Suprapubic skin (tissue), 4 donors: Measurements from ENCODE around the gene EIF2B2. TPM values are rescaled to one million over a fixed set of nuclear protein-coding genes. Genes with fewer than 3 reads are reported as not detected.

Source experiments
- DNase-seq, 2 donors: peaks; one replicate each; pipeline ENCODE4 v3.0.0-alpha.2; 2019; ENCODE audit warnings: low spot score in 2 of 2
- H3K27ac ChIP-seq: fragments of 200-600 bp; sonication (generic); one replicate; pipeline ENCODE4 v1.5.1; 2019
- H3K27me3 ChIP-seq: fragments of 200-600 bp; sonication (generic); one replicate; pipeline ENCODE4 v1.5.1; 2019
- H3K36me3 ChIP-seq: fragments of 200-600 bp; sonication (generic); one replicate; pipeline ENCODE4 v1.5.1; 2019
- H3K4me1 ChIP-seq: fragments of 200-600 bp; sonication (generic); one replicate; pipeline ENCODE4 v1.5.1; 2019
- H3K4me3 ChIP-seq: fragments of 200-600 bp; sonication (generic); one replicate; pipeline ENCODE4 v1.5.1; 2019; ENCODE audit warnings: mild to moderate bottlenecking
- H3K9me3 ChIP-seq: fragments of 200-600 bp; sonication (generic); one replicate; pipeline ENCODE4 v1.5.1; 2019
- CTCF ChIP-seq, 2 donors: fragments of 200-600 bp in 1 of 2; fragments of 450-650 bp in 1 of 2; sonication (generic) in 1 of 2; IDR thresholded peaks; one replicate each; pipeline ENCODE4 v1.5.1; 2016 to 2019; ENCODE audit warnings: antibody characterized with exemption in 2 of 2, mild to moderate bottlenecking in 1 of 2, moderate library complexity in 1 of 2
- EP300 ChIP-seq: sonication (generic); formaldehyde crosslinking; IDR thresholded peaks from one replicate; pipeline ENCODE4 v1.6.1; 2017; ENCODE audit warnings: antibody characterized with exemption
- POLR2A ChIP-seq, 2 donors: fragments of 450-650 bp; IDR thresholded peaks; one replicate each; pipeline ENCODE4 v1.6.1; 2017; ENCODE audit warnings: antibody characterized with exemption in 2 of 2, mild to moderate bottlenecking in 2 of 2, moderate library complexity in 2 of 2
- POLR2AphosphoS5 ChIP-seq, 3 donors: sonication (generic); formaldehyde crosslinking; IDR thresholded peaks; one replicate each; pipeline ENCODE4 v1.6.1; 2017; ENCODE audit warnings: antibody characterized with exemption in 3 of 3
- WGBS: methylation state at CpG from one replicate; pipeline ENCODE4 v1.1.5; 2018; 5-methylcytosine and 5-hydroxymethylcytosine counted together
- total RNA-seq, 4 donors: library from RNA; depleted of rRNA; stranded (reverse); fragments of >200 nt; gene quantifications; one replicate each; pipeline ENCODE4 v1.1.0, GENCODE V29; 2016

Gene EIF2B2
- total RNA-seq, 4 donors from 2014 or later: 28.9 to 46.2 (median 33.8) TPM

DNA sequence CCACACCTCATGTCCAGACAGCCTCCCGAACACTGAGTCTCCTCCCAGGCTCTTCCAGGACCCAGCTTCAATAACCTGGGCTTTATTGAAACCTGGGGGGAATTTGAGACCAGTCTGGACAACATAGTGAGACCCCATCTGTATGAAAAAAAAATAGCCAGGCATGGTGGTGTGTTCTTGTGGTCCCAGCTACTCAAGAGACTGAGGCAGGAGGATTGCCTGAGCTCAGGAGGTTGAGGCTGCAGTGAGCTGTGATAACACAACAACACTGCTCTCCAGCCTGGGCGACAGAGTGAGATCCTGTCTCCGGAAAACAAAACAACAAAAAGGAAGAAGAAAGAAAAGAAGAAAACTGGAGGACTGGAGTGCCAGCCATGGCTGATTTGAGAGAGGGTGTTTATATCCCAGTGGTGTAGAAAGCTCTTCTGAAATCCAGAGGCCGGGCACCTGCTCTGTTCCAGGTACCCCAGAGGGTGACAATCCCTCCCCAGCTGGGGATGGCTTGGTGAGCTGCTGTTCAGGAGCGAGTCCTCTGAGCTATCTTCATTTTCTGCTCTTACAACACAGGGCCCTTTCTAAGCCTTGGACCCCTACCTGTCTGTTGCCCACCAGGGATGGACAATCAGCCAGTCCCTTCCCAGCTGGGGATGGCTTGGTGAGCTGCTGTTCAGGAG, 41.3 kb upstream of the EIF2B2 start:
- WGBS: 69% methylated on average over 4 of the region's 5 CpGs
- Histone ChIP-seq H3K4me1 (peaks cover 23% of the 10 kb centered on the region), H3K27me3 (no peaks in the 10 kb centered on the region), H3K36me3 (no peaks in the 10 kb centered on the region), H3K27ac (no peak overlapping the region), H3K4me3 (no peak overlapping the region), H3K9me3 (no peaks in the 10 kb centered on the region)
- TF ChIP-seq EP300 (no peak), POLR2A (IDR thresholded peaks at IDR 0.05) (no peak), POLR2AphosphoS5 (IDR thresholded peaks at IDR 0.05) (no peak), CTCF (IDR thresholded peaks at IDR 0.05) (no peak)
- DNase-seq: no peak

- peaks cover 23% of the 10 kb centered on the region for H3K4me1 ChIP-seq
- no peak for DNase-seq
- no peaks in the 10 kb centered on the region for H3K36me3 ChIP-seq
- no peaks in the 10 kb centered on the region for H3K9me3 ChIP-seq
- H3K4me3 ChIP-seq: no peak overlapping the region
- no peak overlapping the region for H3K27ac ChIP-seq
- 87% methylated on average over 10 of the region's 11 CpGs for WGBS
- no peak for TF ChIP-seq EP300
- no peak for TF ChIP-seq CTCF (IDR thresholded peaks at IDR 0.05)
- TF ChIP-seq POLR2AphosphoS5 (IDR thresholded peaks at IDR 0.05): no peak
- TF ChIP-seq POLR2A (IDR thresholded peaks at IDR 0.05): no peak
- H3K27me3 ChIP-seq: no peaks in the 10 kb centered on the region
Observed at GRCh38 chr14:74962046-74962445, 40.7 kb upstream of the EIF2B2 start.

DNA sequence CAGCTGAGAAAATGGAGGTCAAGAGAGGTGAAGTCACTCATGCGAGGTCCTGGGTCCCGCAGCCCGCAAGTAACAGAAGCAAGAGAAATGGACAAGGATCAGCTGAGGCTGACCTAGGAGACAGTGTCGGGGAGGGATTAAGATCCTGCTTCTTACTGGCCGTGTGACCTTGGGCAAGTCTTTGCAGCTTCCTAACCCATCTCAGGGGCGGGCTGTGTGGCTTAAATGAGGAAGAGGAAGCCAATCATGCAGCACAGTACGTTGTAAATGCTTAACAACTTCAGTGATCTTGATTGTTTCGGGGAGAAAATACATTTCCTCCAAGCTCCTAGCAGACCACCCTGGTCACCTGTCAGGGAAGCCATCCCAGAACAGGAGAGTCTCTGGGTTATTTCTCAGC, 40.2 kb upstream of the EIF2B2 start:
- no peak for DNase-seq
- WGBS: 84% methylated on average over 8 of the region's 8 CpGs
- H3K4me1 ChIP-seq: peaks cover 23% of the 10 kb centered on the region
- H3K27me3 ChIP-seq: no peaks in the 10 kb centered on the region
- H3K27ac ChIP-seq: no peak overlapping the region
- H3K4me3 ChIP-seq: no peak overlapping the region
- H3K9me3 ChIP-seq: no peaks in the 10 kb centered on the region
- TF ChIP-seq EP300 (no peak), POLR2A (IDR thresholded peaks at IDR 0.05) (no peak), POLR2AphosphoS5 (IDR thresholded peaks at IDR 0.05) (no peak), CTCF (IDR thresholded peaks at IDR 0.05) (no peak)
- no peaks in the 10 kb centered on the region for H3K36me3 ChIP-seq

DNA sequence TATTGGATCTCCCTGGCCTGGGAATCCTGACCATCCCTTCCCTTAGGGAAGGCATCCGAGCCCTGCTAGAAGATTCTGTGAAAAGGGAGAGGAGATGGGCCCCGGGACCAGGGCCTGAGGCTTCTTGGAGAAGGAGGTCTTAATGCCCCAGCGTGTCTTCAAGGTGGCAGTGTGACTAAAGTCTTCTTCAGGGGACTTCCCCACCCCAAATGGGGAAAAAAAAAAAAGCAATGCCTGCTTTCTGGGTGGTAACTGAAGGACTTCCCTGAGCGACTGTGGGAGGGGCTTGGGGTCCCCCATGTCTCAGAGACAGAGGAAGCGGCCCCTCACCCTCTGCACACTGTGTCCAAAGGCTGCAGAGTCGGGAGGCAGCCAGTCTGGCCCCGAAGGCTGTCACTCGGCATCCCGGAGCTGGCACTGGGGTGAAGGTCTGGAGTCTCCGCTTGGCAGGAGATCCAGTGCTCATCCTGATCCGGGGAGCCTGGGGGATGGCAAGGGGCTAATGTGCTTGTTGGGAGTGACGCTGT, 39.5 kb upstream of the EIF2B2 start:
- H3K27ac ChIP-seq: no peak overlapping the region
- H3K4me3 ChIP-seq: no peak overlapping the region
- H3K27me3 ChIP-seq: no peaks in the 10 kb centered on the region
- H3K4me1 ChIP-seq: peaks cover 23% of the 10 kb centered on the region
- H3K9me3 ChIP-seq: no peaks in the 10 kb centered on the region
- no peaks in the 10 kb centered on the region for H3K36me3 ChIP-seq
- DNase-seq: no peak
- 44% methylated on average over 5 of the region's 12 CpGs for WGBS
- no peak for TF ChIP-seq EP300
- no peak for TF ChIP-seq CTCF (IDR thresholded peaks at IDR 0.05)

GRCh38 chr14:74963705-74964271, 38.9 kb upstream of the EIF2B2 start:
- H3K36me3 ChIP-seq: no peaks in the 10 kb centered on the region
- H3K9me3 ChIP-seq: no peaks in the 10 kb centered on the region
- no peak for DNase-seq
- H3K4me3 ChIP-seq: no peak overlapping the region
- no peaks in the 10 kb centered on the region for H3K27me3 ChIP-seq
- H3K4me1 ChIP-seq: peaks cover 23% of the 10 kb centered on the region
- WGBS: 43% methylated on average over 7 of the region's 9 CpGs
- TF ChIP-seq EP300 (no peak), POLR2AphosphoS5 (IDR thresholded peaks at IDR 0.05) (no peak), CTCF (IDR thresholded peaks at IDR 0.05) (no peak), POLR2A (IDR thresholded peaks at IDR 0.05) (no peak)
- H3K27ac ChIP-seq: no peak overlapping the region
